GM12872 (cell line): ENCODE results near the gene BTBD19.

Experiments
- TF ChIP-seq, protein P1 (sequence below): IDR thresholded peaks from 3 replicates; pipeline ENCODE4 v1.5.1; 2011; ENCODE audit warnings: low read depth, mild to moderate bottlenecking, low read length, moderate library complexity; ENCODE audit not compliant: insufficient read depth

Gene BTBD19

DNA sequence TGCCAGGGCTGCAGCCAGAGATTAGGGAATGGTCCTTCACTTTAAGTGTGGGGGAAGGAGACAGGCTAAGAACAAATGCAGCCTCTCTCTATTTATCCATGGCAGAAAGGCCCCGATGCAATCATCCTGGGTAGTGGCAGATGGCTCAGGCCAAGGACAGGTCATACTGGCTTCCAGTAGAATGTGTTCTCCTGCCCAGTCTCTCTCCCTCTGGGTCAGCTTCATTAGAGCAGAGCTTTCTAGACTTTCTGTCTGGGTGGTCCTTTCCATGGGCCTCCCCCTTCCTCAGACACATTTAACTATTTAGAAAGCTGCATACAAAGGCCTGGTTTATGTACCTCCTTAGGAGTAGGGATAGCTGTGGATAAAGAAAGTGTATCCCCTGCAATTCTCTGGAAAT, 39.5 kb downstream of the BTBD19 start:
- TF ChIP-seq, protein P1, sequence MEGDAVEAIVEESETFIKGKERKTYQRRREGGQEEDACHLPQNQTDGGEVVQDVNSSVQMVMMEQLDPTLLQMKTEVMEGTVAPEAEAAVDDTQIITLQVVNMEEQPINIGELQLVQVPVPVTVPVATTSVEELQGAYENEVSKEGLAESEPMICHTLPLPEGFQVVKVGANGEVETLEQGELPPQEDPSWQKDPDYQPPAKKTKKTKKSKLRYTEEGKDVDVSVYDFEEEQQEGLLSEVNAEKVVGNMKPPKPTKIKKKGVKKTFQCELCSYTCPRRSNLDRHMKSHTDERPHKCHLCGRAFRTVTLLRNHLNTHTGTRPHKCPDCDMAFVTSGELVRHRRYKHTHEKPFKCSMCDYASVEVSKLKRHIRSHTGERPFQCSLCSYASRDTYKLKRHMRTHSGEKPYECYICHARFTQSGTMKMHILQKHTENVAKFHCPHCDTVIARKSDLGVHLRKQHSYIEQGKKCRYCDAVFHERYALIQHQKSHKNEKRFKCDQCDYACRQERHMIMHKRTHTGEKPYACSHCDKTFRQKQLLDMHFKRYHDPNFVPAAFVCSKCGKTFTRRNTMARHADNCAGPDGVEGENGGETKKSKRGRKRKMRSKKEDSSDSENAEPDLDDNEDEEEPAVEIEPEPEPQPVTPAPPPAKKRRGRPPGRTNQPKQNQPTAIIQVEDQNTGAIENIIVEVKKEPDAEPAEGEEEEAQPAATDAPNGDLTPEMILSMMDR: no peak

DNA sequence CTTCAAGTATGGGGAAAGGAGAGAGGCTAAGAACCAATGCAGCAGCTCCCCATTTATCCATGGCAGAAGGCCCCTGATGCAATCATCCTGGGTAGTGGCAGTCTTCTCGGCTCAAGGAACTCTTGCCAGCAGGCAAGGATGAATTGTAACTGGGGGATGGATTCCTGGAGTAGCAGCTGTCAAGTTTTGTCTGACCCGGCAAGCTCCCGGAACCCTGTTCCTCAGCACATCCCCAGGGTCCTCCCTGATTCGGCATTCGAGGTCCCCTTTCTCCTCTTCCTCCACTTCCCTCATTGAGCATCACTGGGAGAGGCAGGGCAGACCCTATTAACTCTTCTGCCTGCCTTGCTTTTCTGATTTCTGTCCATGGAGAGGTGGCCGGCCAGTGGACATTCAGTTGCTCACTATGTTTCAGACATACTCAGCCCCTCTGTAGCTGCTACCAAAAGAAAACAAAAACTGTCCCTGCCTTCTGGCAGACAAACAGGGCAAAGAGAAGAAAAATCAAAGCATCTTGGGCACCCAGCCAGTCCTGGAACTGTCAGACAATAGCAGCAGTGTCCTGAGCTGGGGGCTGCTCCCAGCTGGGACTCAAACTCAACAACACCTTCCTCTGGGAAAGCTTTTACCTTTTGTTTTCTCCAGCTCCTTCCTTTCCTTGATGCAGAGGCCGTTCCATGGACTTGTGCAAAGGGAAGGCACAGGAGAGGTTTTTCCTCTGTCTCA, 40.3 kb downstream of the BTBD19 start:
- TF ChIP-seq, protein P1: no peak

DNA sequence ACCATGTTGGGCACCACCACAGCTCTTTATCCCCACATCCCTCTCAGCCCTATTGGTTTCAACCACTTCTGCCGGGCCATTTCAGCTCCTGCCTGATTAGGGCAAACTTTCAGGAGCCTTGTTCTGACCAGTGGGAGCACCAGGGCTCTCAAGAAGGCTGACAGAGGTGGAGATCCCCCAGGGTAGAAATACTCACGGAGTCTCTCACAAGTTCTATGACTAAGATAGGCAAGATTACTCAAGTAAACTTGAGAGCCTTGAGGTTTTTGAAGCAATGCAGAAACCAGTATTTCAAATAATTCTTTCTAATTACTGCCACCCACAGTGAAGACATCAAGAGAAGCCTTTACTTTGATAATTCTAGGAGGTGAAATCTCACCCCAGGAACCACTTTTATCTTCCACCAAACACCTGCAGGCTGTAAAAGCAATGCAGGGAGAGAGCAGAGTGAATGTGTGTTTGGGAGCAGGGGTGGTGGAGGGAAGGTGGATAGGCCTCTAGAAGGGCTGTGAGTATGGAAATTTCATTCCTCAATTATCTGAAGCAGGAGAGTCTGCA, 41.3 kb downstream of the BTBD19 start:
- TF ChIP-seq, protein P1: no peak

DNA sequence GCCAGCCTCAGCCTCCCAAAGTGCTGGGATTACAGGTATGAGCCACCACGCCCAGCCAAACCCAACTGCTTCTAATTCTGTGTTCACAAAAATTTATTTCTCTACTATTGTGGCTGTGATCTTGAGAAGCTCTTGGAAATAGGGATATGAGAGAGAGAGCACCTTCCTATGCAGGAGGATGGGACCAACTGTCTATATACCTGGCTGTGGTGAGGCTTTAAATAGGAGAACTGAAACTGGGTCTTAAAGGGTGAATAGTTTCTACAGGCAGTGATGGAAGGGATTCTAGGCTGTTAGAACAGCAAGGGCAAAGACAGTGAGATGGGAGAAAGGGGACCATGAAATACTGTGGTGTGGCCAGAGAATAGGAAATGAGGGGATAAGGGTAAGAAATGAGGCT, 43.0 kb downstream of the BTBD19 start:
- TF ChIP-seq, protein P1: no peak

DNA sequence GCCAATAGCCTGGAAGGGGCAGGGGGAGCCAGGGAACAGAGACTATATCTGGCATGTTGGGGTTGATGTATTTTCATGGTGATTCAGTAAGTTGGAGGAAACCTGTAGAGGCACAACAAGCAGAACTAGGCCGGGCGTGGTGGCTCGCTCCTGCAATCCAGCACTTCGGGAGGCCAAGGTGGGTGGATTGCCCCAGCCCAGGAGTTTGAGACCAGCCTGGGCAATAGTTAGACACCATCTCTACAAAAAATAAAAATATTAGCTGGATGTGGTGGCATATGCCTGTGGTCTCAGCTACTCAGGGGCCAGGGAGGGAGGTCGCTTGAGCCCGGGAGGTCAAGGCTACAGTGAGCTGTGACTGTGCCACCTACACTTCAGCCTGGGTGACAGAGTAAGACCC, 44.9 kb downstream of the BTBD19 start:
- TF ChIP-seq, protein P1: no peak

DNA sequence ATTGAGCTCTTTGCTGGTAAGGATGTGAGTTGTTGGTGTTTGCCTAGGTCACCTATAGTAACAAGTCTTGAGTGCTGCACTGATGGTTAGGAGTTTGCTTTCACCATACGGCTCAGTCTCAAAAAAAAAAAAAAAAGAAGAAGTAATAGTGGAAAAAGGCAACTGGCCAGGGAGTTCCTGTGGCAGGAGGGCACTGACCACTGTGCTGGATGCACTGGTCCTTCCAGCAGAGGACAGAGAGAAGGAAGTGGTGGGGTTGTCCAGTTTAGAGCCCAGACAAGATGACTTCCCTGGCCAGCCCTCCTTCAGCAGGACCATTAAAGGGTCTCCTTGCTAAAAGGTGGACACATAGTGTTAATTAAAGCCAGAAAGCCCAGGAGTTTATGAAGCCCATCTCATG, 46.6 kb downstream of the BTBD19 start:
- TF ChIP-seq, protein P1: no peak

DNA sequence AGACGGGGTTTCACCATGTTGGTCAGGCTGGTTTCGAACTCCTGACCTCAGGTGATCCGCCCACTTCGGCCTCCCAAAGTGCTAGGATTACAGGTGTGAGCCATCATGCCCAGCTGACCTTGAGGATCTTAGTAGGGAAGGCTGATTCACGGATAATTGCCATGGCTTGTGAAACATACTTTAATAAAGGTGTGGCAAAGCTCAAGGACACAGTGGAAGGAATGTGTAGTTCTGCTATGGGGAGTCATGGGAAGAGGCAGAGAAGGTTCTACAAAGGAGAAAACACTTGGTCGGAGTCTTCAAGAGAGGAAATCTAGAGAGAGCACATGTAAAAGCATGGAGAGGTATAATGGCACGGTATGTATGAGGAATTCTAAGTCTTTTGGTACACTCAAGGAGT, 47.4 kb downstream of the BTBD19 start:
- TF ChIP-seq, protein P1: no peak
